WTC11 (cell line): Measurements from ENCODE around the gene LMAN2L. TPM values are rescaled to one million over a fixed set of nuclear protein-coding genes. Genes with fewer than 3 reads are reported as not detected.

Experiments used
- ATAC-seq: fragments of 200-7000 bp; cut with Tn5 transposase; 2 replicates; pipeline ENCODE4 v1.10.0; 2021; ENCODE audit warnings: mild to moderate bottlenecking, moderate library complexity
- CTCF ChIA-PET: fragments of 300-600 bp; sonication (Branson Sonifier 250); formaldehyde crosslinking; loops from one replicate; lab custom pipeline; 2021; ENCODE audit warnings: antibody characterized with exemption; lab: Charles Lee
- POLR2A ChIA-PET: fragments of 350-600 bp; sonication (Branson Sonifier 250); formaldehyde crosslinking; loops from one replicate; lab custom pipeline; 2021; ENCODE audit warnings: antibody characterized with exemption; lab: Charles Lee
- DNase-seq: peaks from one replicate; pipeline ENCODE4 v3.0.0; 2021; ENCODE audit warnings: low spot score
- H3K27ac Mint-ChIP-seq: 2 replicates; pipeline ENCODE4 v1.8.0; 2021; ENCODE audit warnings: mixed read lengths
- H3K27me3 Mint-ChIP-seq: 2 replicates; pipeline ENCODE4 v1.8.0; 2021; ENCODE audit warnings: low read depth, mild to moderate bottlenecking, moderate library complexity, mixed read lengths
- H3K36me3 Mint-ChIP-seq: 2 replicates; pipeline ENCODE4 v1.8.0; 2021; ENCODE audit warnings: mixed read lengths
- H3K4me1 Mint-ChIP-seq: 2 replicates; pipeline ENCODE4 v1.8.0; 2022; ENCODE audit warnings: mixed read lengths
- H3K4me3 Mint-ChIP-seq: 2 replicates; pipeline ENCODE4 v1.8.0; 2021; ENCODE audit warnings: mild to moderate bottlenecking, moderate library complexity, mixed read lengths
- H3K9me3 Mint-ChIP-seq: 2 replicates; pipeline ENCODE4 v1.8.0; 2021; ENCODE audit warnings: mixed read lengths
- ATF2 ChIP-seq: sonication (generic); formaldehyde crosslinking; IDR thresholded peaks from 2 replicates; pipeline ENCODE4 v1.8.1; 2022; ENCODE audit warnings: low read depth, missing genetic modification reagents, borderline replicate concordance
- ATF3 ChIP-seq: sonication (generic); formaldehyde crosslinking; conservative IDR thresholded peaks from 2 replicates; pipeline ENCODE4 v1.8.1; 2022; ENCODE audit warnings: mild to moderate bottlenecking, missing genetic modification reagents
- CTCF ChIP-seq: fragments of 200-600 bp; IDR thresholded peaks from 2 replicates; pipeline ENCODE4 v1.8.0; 2022; ENCODE audit warnings: antibody characterized with exemption
- E2F1 ChIP-seq: sonication (generic); formaldehyde crosslinking; IDR thresholded peaks from 2 replicates; pipeline ENCODE4 v1.8.0; 2022; ENCODE audit warnings: mild to moderate bottlenecking, missing genetic modification reagents
- ERG ChIP-seq: fragments of 250-450 bp; sonication (Bioruptor Pico); IDR thresholded peaks from 2 replicates; pipeline ENCODE4 v1.8.0; 2021; ENCODE audit warnings: mild to moderate bottlenecking
- ESRRA ChIP-seq: sonication (generic); formaldehyde crosslinking; IDR thresholded peaks from 2 replicates; pipeline ENCODE4 v1.8.1; 2022; ENCODE audit warnings: mild to moderate bottlenecking, missing genetic modification reagents, borderline replicate concordance
- IRF1 ChIP-seq: sonication (generic); formaldehyde crosslinking; IDR thresholded peaks from 2 replicates; pipeline ENCODE4 v1.8.0; 2023; ENCODE audit warnings: missing genetic modification reagents
- MAX ChIP-seq: sonication (generic); formaldehyde crosslinking; IDR thresholded peaks from 2 replicates; pipeline ENCODE4 v1.8.0; 2022; ENCODE audit warnings: mild to moderate bottlenecking, missing genetic modification reagents
- NFATC4 ChIP-seq: fragments of 250-450 bp; sonication (Bioruptor Pico); IDR thresholded peaks from 2 replicates; pipeline ENCODE4 v1.9.0; 2021; ENCODE audit warnings: mild to moderate bottlenecking
- NR1H2 ChIP-seq: sonication (generic); formaldehyde crosslinking; IDR thresholded peaks from 2 replicates; pipeline ENCODE4 v1.9.0; 2021; ENCODE audit warnings: mild to moderate bottlenecking, moderate library complexity, missing genetic modification reagents
- NR2C2 ChIP-seq: sonication (generic); formaldehyde crosslinking; IDR thresholded peaks from 2 replicates; pipeline ENCODE4 v1.8.0; 2022; ENCODE audit warnings: mild to moderate bottlenecking, missing genetic modification reagents
- RELA ChIP-seq: sonication (generic); formaldehyde crosslinking; IDR thresholded peaks from 2 replicates; pipeline ENCODE4 v1.8.1; 2022; ENCODE audit warnings: missing genetic modification reagents, mild to moderate bottlenecking, borderline replicate concordance
- SMAD4 ChIP-seq: sonication (generic); formaldehyde crosslinking; IDR thresholded peaks from 2 replicates; pipeline ENCODE4 v1.8.0; 2022; ENCODE audit warnings: mild to moderate bottlenecking, missing genetic modification reagents
- SP1 ChIP-seq: sonication (generic); formaldehyde crosslinking; conservative IDR thresholded peaks from 2 replicates; pipeline ENCODE4 v1.8.1; 2022; ENCODE audit warnings: missing genetic modification reagents
- TCF7 ChIP-seq: sonication (generic); formaldehyde crosslinking; IDR thresholded peaks from 2 replicates; pipeline ENCODE4 v1.8.0; 2022; ENCODE audit warnings: mild to moderate bottlenecking, low read depth, missing genetic modification reagents, moderate library complexity
- TP53 ChIP-seq: sonication (generic); formaldehyde crosslinking; IDR thresholded peaks from 2 replicates; pipeline ENCODE4 v1.8.1; 2023; ENCODE audit warnings: mild to moderate bottlenecking, missing genetic modification reagents
- ZNF317 ChIP-seq: sonication (generic); formaldehyde crosslinking; IDR thresholded peaks from 2 replicates; pipeline ENCODE4 v1.8.1; 2023; ENCODE audit warnings: low read depth, mild to moderate bottlenecking, moderate library complexity, missing genetic modification reagents, borderline replicate concordance
- ZNF416 ChIP-seq: fragments of 250-450 bp; sonication (Bioruptor Pico); IDR thresholded peaks from 2 replicates; pipeline ENCODE4 v1.9.0; 2021; ENCODE audit warnings: mild to moderate bottlenecking, inconsistent platforms
- ZSCAN18 ChIP-seq: fragments of 250-450 bp; sonication (Bioruptor Pico); IDR thresholded peaks from 2 replicates; pipeline ENCODE4 v2.1.2; 2022; ENCODE audit warnings: mild to moderate bottlenecking, moderate library complexity
- total RNA-seq: library from RNA; stranded (reverse); gene quantifications from 3 replicates; pipeline ENCODE4 v1.2.3, GENCODE V29; 2021

Gene LMAN2L
- total RNA-seq, 1 experiment from 2014 or later = 13.5 TPM

GRCh38 chr2:96684883-96685576 lies 54.8 kb downstream of the LMAN2L start:
- no peaks in the 10 kb centered on the region for H3K9me3 Mint-ChIP-seq
- peaks cover 10% of the 10 kb centered on the region for H3K4me1 Mint-ChIP-seq
- DNase-seq = no peak
- CTCF ChIA-PET = interaction anchor here (1.0 kb wide), 1 partner anchor 115 kb away, joined by 3 read pairs; no protein-coding TSS in a partner anchor
- TF ChIP-seq RELA (no peak), NFATC4 (no peak), ATF3 (CRISPR knock-in tag) (no peak), SP1 (CRISPR knock-in tag) (no peak), MAX (CRISPR knock-in tag) (no peak), NR2C2 (no peak), ZNF416 (no peak), ATF2 (no peak), ESRRA (CRISPR knock-in tag) (no peak), TP53 (CRISPR knock-in tag) (no peak)
- POLR2A ChIA-PET = no interaction called here
- no peak overlapping the region for H3K27ac Mint-ChIP-seq
- H3K4me3 Mint-ChIP-seq = no peak overlapping the region
- H3K27me3 Mint-ChIP-seq = no peaks in the 10 kb centered on the region
- ATAC-seq = no peak; the same call in 1 of the 2 replicates
- H3K36me3 Mint-ChIP-seq = no peaks in the 10 kb centered on the region

- Mint-ChIP-seq H3K4me3 (no peak overlapping the region), H3K4me1 (peaks cover 16% of the 10 kb centered on the region), H3K27ac (no peak overlapping the region), H3K27me3 (no peaks in the 10 kb centered on the region), H3K9me3 (no peaks in the 10 kb centered on the region)
- ATAC-seq = no peak
- CTCF ChIA-PET = no interaction called here
- POLR2A ChIA-PET = no interaction called here
- no peak for TF ChIP-seq ERG (CRISPR knock-in tag)
- TF ChIP-seq, all 79 proteins: peak for 0
- no peak for DNase-seq
- H3K36me3 Mint-ChIP-seq = no peaks in the 10 kb centered on the region
Observed at GRCh38 chr2:96683972-96684820, 55.7 kb downstream of the LMAN2L start.

GRCh38 chr2:96683307-96683706 lies 56.6 kb downstream of the LMAN2L start:
- Mint-ChIP-seq H3K27me3 (no peaks in the 10 kb centered on the region), H3K4me1 (peaks cover 16% of the 10 kb centered on the region), H3K4me3 (no peak overlapping the region), H3K27ac (no peak overlapping the region), H3K9me3 (no peaks in the 10 kb centered on the region), H3K36me3 (no peaks in the 10 kb centered on the region)
- DNase-seq (no peak), ATAC-seq (no peak)
- CTCF ChIA-PET = no interaction called here
- POLR2A ChIA-PET = interaction anchor here (0.6 kb wide), 1 partner anchor 12 kb away, joined by 3 read pairs; no protein-coding TSS in a partner anchor
- TF ChIP-seq ZSCAN18 (no peak), NR1H2 (CRISPR knock-in tag) (no peak), TP53 (CRISPR knock-in tag) (no peak), CTCF (no peak), TCF7 (no peak), E2F1 (CRISPR knock-in tag) (no peak), SMAD4 (no peak), IRF1 (CRISPR knock-in tag) (no peak), ZNF317 (CRISPR knock-in tag) (no peak)
